H9 (cell line): ENCODE measurements around the gene DSP. TPM values are rescaled to one million over a fixed set of nuclear protein-coding genes. Genes with fewer than 3 reads are reported as not detected.
A peak's percentile ranks its signal among the peaks of the same experiment; 100 is the strongest.

Experiments
- DNase-seq: peaks from one replicate; pipeline ENCODE4 v3.0.0-alpha.2; 2017
- H2AFZ ChIP-seq: one replicate; pipeline ENCODE4 v1.6.1; 2013; ENCODE audit warnings: mild to moderate bottlenecking, low read length, control low read depth, moderate library complexity
- H2AK5ac ChIP-seq: 2 replicates; pipeline ENCODE4 v1.6.1; 2013; ENCODE audit warnings: low read length, control low read depth, mixed read lengths; ENCODE audit not compliant: insufficient read length
- H2BK120ac ChIP-seq: one replicate; pipeline ENCODE4 v1.6.1; 2013; ENCODE audit warnings: low read depth, mild to moderate bottlenecking, low read length, control low read depth, inconsistent platforms; ENCODE audit not compliant: poor library complexity, severe bottlenecking
- H2BK12ac ChIP-seq: 2 replicates; pipeline ENCODE4 v1.6.1; 2013; ENCODE audit warnings: low read length, control low read depth, mixed read lengths, low read depth; ENCODE audit not compliant: insufficient read length
- H2BK15ac ChIP-seq: 2 replicates; pipeline ENCODE4 v1.6.1; 2013; ENCODE audit warnings: low read depth, low read length, control low read depth
- H2BK20ac ChIP-seq: one replicate; pipeline ENCODE4 v1.6.1; 2013; ENCODE audit warnings: low read depth, mild to moderate bottlenecking, low read length, control low read depth, inconsistent platforms; ENCODE audit not compliant: poor library complexity, severe bottlenecking
- H2BK5ac ChIP-seq: 2 replicates; pipeline ENCODE4 v1.6.1; 2013; ENCODE audit warnings: low read length, control low read depth, mixed read lengths; ENCODE audit not compliant: insufficient read length
- H3K14ac ChIP-seq: 2 replicates; pipeline ENCODE4 v1.6.1; 2013; ENCODE audit warnings: low read length, control low read depth; ENCODE audit not compliant: insufficient read depth
- H3K18ac ChIP-seq: 2 replicates; pipeline ENCODE4 v1.6.1; 2013; ENCODE audit warnings: low read depth, mild to moderate bottlenecking, mixed read lengths, low read length, control low read depth; ENCODE audit not compliant: insufficient read length
- H3K23ac ChIP-seq: 2 replicates; pipeline ENCODE4 v1.6.1; 2013; ENCODE audit warnings: low read length, control low read depth, mixed read lengths, low read depth; ENCODE audit not compliant: insufficient read length
- H3K23me2 ChIP-seq: 2 replicates; pipeline ENCODE4 v1.6.1; 2013; ENCODE audit warnings: low read depth, mild to moderate bottlenecking, mixed read lengths, low read length, control low read depth; ENCODE audit not compliant: insufficient read length, poor library complexity, severe bottlenecking
- H3K27ac ChIP-seq: 2 replicates; pipeline ENCODE4 v1.5.1; 2013; ENCODE audit warnings: low read length, control low read depth, mixed read lengths, low read depth; ENCODE audit not compliant: insufficient read length
- H3K27me3 ChIP-seq: 2 replicates; pipeline ENCODE4 v1.6.1; 2013; ENCODE audit warnings: low read length, control low read depth, inconsistent platforms; ENCODE audit not compliant: insufficient read depth
- H3K4ac ChIP-seq: 2 replicates; pipeline ENCODE4 v1.6.1; 2013; ENCODE audit warnings: low read depth, mild to moderate bottlenecking, control low read depth, inconsistent platforms, low read length, moderate library complexity
- H3K4me1 ChIP-seq: 2 replicates; pipeline ENCODE4 v1.6.1; 2013; ENCODE audit warnings: low read length, control low read depth, inconsistent platforms; ENCODE audit not compliant: insufficient read depth
- H3K4me2 ChIP-seq: 2 replicates; pipeline ENCODE4 v1.6.1; 2013; ENCODE audit warnings: low read length, control low read depth, mixed read lengths; ENCODE audit not compliant: insufficient read length, insufficient read depth
- H3K56ac ChIP-seq: 2 replicates; pipeline ENCODE4 v1.6.1; 2013; ENCODE audit warnings: low read depth, mild to moderate bottlenecking, mixed read lengths, low read length, control low read depth; ENCODE audit not compliant: insufficient read length
- H3K79me1 ChIP-seq: 2 replicates; pipeline ENCODE4 v1.6.1; 2013; ENCODE audit warnings: low read depth, mild to moderate bottlenecking, moderate library complexity, low read length, control low read depth, inconsistent platforms; ENCODE audit not compliant: insufficient read depth, poor library complexity, severe bottlenecking
- H3K79me2 ChIP-seq: 2 replicates; pipeline ENCODE4 v1.6.1; 2013; ENCODE audit warnings: low read length, control low read depth, inconsistent platforms; ENCODE audit not compliant: insufficient read depth
- H3K9ac ChIP-seq: 2 replicates; pipeline ENCODE4 v1.6.1; 2013; ENCODE audit warnings: low read length, control low read depth, mixed read lengths; ENCODE audit not compliant: insufficient read length; ENCODE audit errors: extremely low read depth
- H3K9me3 ChIP-seq: one replicate; pipeline ENCODE4 v1.6.1; 2013; ENCODE audit warnings: low read depth, low read length, inconsistent platforms; ENCODE audit not compliant: control insufficient read depth
- H3T11ph ChIP-seq: one replicate; pipeline ENCODE4 v1.6.1; 2013; ENCODE audit warnings: mild to moderate bottlenecking, low read length, control low read depth, inconsistent platforms
- H4K20me1 ChIP-seq: one replicate; pipeline ENCODE4 v1.6.1; 2013; ENCODE audit not compliant: control insufficient read depth, insufficient read length, insufficient read depth
- H4K5ac ChIP-seq: 2 replicates; pipeline ENCODE4 v1.6.1; 2013; ENCODE audit warnings: low read depth, mild to moderate bottlenecking, mixed read lengths, low read length, control low read depth; ENCODE audit not compliant: insufficient read length
- H4K8ac ChIP-seq: replicated peaks from 2 replicates; pipeline ENCODE4 v1.6.1; 2013; ENCODE audit warnings: low read length, control low read depth, mixed read lengths, low read depth; ENCODE audit not compliant: insufficient read length
- H4K91ac ChIP-seq: 2 replicates; pipeline ENCODE4 v1.6.1; 2013; ENCODE audit warnings: low read depth, mild to moderate bottlenecking, moderate library complexity, mixed read lengths, low read length, control low read depth; ENCODE audit not compliant: insufficient read length
- H3K27ac Mint-ChIP-seq, 3 experiments: 2 replicates in 2 of 3; 3 replicates in 1 of 3; pipeline ENCODE4 v1.8.0; 2020 to 2021; ENCODE audit warnings: mixed read lengths in 3 of 3, mild to moderate bottlenecking in 1 of 3, moderate library complexity in 1 of 3
- H3K27me3 Mint-ChIP-seq: 2 replicates; pipeline ENCODE4 v1.8.0; 2021; ENCODE audit warnings: low read depth, mild to moderate bottlenecking, moderate library complexity, mixed read lengths
- H3K36me3 Mint-ChIP-seq, 3 experiments: 2 replicates in 2 of 3; 3 replicates in 1 of 3; pipeline ENCODE4 v1.8.0; 2020 to 2021; ENCODE audit warnings: low read depth in 3 of 3, mixed read lengths in 3 of 3; ENCODE audit not compliant: insufficient read depth in 1 of 3
- H3K4me1 Mint-ChIP-seq, 2 experiments: 2 replicates each; pipeline ENCODE4 v1.8.0; 2020; ENCODE audit warnings: mixed read lengths in 2 of 2
- H3K4me3 Mint-ChIP-seq, 2 experiments: 2 replicates in 1 of 2; 3 replicates in 1 of 2; pipeline ENCODE4 v1.8.0; 2020 to 2021; ENCODE audit warnings: mild to moderate bottlenecking in 2 of 2, mixed read lengths in 2 of 2, moderate library complexity in 1 of 2
- H3K9me3 Mint-ChIP-seq, 2 experiments: 2 replicates in 1 of 2; 3 replicates in 1 of 2; pipeline ENCODE4 v1.8.0; 2020; ENCODE audit warnings: mild to moderate bottlenecking in 2 of 2, mixed read lengths in 2 of 2, moderate library complexity in 1 of 2
- WGBS: extraction: QIAGEN DNeasy Blood & Tissue Kit; methylation state at CpG from one replicate; pipeline ENCODE4 v1.1.7; 2013; ENCODE audit warnings: missing lambda C conversion rate, low lambda C conversion rate, mixed read lengths; ENCODE audit not compliant: insufficient read length; ENCODE audit errors: extremely low coverage; 5-methylcytosine and 5-hydroxymethylcytosine counted together
- total RNA-seq: library from RNA; stranded (reverse); gene quantifications from 2 replicates; pipeline ENCODE4 v1.2.1, GENCODE V29; 2021
- TF ChIP-seq, protein P1 (sequence below): fragments of 200-600 bp; sonication (generic); conservative IDR thresholded peaks from 3 replicates; pipeline ENCODE4 v1.8.0; 2021; ENCODE audit warnings: antibody characterized with exemption, mild to moderate bottlenecking

Gene DSP
- total RNA-seq, 1 experiment from 2014 or later = 48.9 TPM

DNA sequence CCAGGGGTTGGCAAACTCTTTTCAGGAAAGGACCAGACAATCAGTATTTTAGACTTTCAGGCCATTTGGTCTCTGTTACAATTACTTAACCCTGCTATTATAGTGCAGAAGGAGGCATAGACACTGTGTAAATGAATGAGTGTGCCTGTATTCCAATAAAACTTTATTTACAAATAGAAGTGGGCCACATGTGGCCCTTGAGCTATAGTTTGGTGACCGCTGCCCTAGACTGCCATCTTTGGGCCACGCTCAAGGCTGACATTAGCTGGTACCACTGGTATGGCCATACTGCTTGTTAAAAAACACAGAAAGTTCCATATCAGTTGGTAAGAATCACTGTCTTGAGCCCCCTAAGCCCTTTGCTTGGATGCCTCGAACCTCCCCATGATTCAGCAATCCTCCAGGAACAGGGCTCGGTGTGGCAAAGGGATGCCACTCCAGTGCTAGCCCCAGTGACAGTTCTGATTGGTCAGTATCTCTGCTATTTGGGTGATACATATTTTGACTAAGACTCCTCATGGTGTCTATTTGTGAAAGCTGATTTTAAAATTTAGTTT, 25.2 kb downstream of the DSP start:
- H2BK5ac ChIP-seq = no peak overlapping the region
- no peaks in the 10 kb centered on the region for H3K4me1 ChIP-seq
- H3K9me3 ChIP-seq = no peaks in the 10 kb centered on the region
- no peaks in the 10 kb centered on the region for H4K20me1 ChIP-seq
- no peak overlapping the region for H2BK120ac ChIP-seq
- TF ChIP-seq, protein P1, sequence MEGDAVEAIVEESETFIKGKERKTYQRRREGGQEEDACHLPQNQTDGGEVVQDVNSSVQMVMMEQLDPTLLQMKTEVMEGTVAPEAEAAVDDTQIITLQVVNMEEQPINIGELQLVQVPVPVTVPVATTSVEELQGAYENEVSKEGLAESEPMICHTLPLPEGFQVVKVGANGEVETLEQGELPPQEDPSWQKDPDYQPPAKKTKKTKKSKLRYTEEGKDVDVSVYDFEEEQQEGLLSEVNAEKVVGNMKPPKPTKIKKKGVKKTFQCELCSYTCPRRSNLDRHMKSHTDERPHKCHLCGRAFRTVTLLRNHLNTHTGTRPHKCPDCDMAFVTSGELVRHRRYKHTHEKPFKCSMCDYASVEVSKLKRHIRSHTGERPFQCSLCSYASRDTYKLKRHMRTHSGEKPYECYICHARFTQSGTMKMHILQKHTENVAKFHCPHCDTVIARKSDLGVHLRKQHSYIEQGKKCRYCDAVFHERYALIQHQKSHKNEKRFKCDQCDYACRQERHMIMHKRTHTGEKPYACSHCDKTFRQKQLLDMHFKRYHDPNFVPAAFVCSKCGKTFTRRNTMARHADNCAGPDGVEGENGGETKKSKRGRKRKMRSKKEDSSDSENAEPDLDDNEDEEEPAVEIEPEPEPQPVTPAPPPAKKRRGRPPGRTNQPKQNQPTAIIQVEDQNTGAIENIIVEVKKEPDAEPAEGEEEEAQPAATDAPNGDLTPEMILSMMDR = peak; percentile 47; the same call in 2 of the 3 replicates
- H3T11ph ChIP-seq = no peak overlapping the region
- Mint-ChIP-seq H3K9me3 (no peaks in the 10 kb centered on the region), H3K4me1 (0 out of 4 replicates have a peak, but pooled peaks cover 0 to 4% of the 10 kb centered on the region in 2 experiments), H3K36me3 (peaks cover 28 to 85% (median 77%) of the 10 kb centered on the region in 3 experiments), H3K4me3 (no peak overlapping the region), H3K27ac (no peak overlapping the region), H3K27me3 (no peaks in the 10 kb centered on the region)
- no peak overlapping the region for H3K14ac ChIP-seq
- no peak overlapping the region for H2BK12ac ChIP-seq
- no peak overlapping the region for H3K4ac ChIP-seq
- no peaks in the 10 kb centered on the region for H3K79me2 ChIP-seq
- H2BK20ac ChIP-seq = no peak overlapping the region
- DNase-seq = no peak
- H2AFZ ChIP-seq = no peak overlapping the region
- no peak overlapping the region for H3K27ac ChIP-seq
- no peak overlapping the region for H4K8ac ChIP-seq
- H3K56ac ChIP-seq = no peak overlapping the region
- H3K18ac ChIP-seq = no peak overlapping the region
- no peak overlapping the region for H3K9ac ChIP-seq
- H3K23ac ChIP-seq = no peak overlapping the region
- H3K23me2 ChIP-seq = no peaks in the 10 kb centered on the region
- H3K27me3 ChIP-seq = no peaks in the 10 kb centered on the region
- no peaks in the 10 kb centered on the region for H3K79me1 ChIP-seq
- H3K4me2 ChIP-seq = no peak overlapping the region
- H4K5ac ChIP-seq = no peak overlapping the region
- H2BK15ac ChIP-seq = no peak overlapping the region
- H2AK5ac ChIP-seq = no peak overlapping the region
- WGBS = no CpG with 5 or more reads among the region's 4 CpGs
- H4K91ac ChIP-seq = no peak overlapping the region
